Neuronal stem cell (in vitro differentiated cells): ENCODE data around the gene BAIAP3.
"Not testable (repeated sequence)": the region's sequence is repeated elsewhere in the genome, so short reads cannot be mapped to it uniquely, and the experiment has no call there.

Experiments used
- DNase-seq: peaks from one replicate; pipeline ENCODE4 v3.0.0-alpha.2; 2013; ENCODE audit warnings: low spot score
- H2AFZ ChIP-seq: one replicate; pipeline ENCODE4 v1.6.1; 2013; ENCODE audit warnings: mild to moderate bottlenecking, low read length, inconsistent platforms
- H2AK5ac ChIP-seq: 2 replicates; pipeline ENCODE4 v1.6.1; 2013; ENCODE audit warnings: low read depth, mild to moderate bottlenecking, inconsistent platforms, low read length, moderate library complexity, mixed read lengths
- H2BK120ac ChIP-seq: 2 replicates; pipeline ENCODE4 v1.6.1; 2013; ENCODE audit warnings: low read depth, mild to moderate bottlenecking, inconsistent platforms, low read length, moderate library complexity, mixed read lengths
- H2BK12ac ChIP-seq: one replicate; pipeline ENCODE4 v1.6.1; 2013; ENCODE audit warnings: low read length, inconsistent platforms
- H2BK15ac ChIP-seq: 2 replicates; pipeline ENCODE4 v1.6.1; 2013; ENCODE audit warnings: mild to moderate bottlenecking, low read length, inconsistent platforms, mixed read lengths
- H2BK5ac ChIP-seq: one replicate; pipeline ENCODE4 v1.6.1; 2013; ENCODE audit warnings: inconsistent platforms, mild to moderate bottlenecking, low read length, moderate library complexity
- H3K14ac ChIP-seq: one replicate; pipeline ENCODE4 v1.6.1; 2013; ENCODE audit warnings: low read length, inconsistent platforms
- H3K18ac ChIP-seq: 2 replicates; pipeline ENCODE4 v1.6.1; 2013; ENCODE audit warnings: low read length, inconsistent platforms
- H3K23ac ChIP-seq: 2 replicates; pipeline ENCODE4 v1.6.1; 2013; ENCODE audit warnings: low read depth, mild to moderate bottlenecking, mixed read lengths, low read length, inconsistent platforms; ENCODE audit not compliant: poor library complexity
- H3K27ac ChIP-seq: replicated peaks from 3 replicates; pipeline ENCODE4 v1.5.1; 2013; ENCODE audit warnings: low read length, inconsistent platforms
- H3K27me3 ChIP-seq, 3 experiments: 2 replicates each; pipeline ENCODE4 v1.6.1; 2013; ENCODE audit warnings: low read length in 3 of 3, mild to moderate bottlenecking in 2 of 3, inconsistent platforms in 1 of 3, low read depth in 1 of 3, mixed read lengths in 1 of 3, moderate library complexity in 1 of 3; ENCODE audit not compliant: control insufficient read depth in 3 of 3, insufficient read depth in 3 of 3
- H3K36me3 ChIP-seq, 2 donors: replicated peaks in 1 of 2; 2 replicates each; pipeline ENCODE4 v1.6.1; 2013; ENCODE audit warnings: low read length in 2 of 2; ENCODE audit not compliant: control insufficient read depth in 2 of 2, insufficient read depth in 2 of 2
- H3K4ac ChIP-seq: 2 replicates; pipeline ENCODE4 v1.6.1; 2013; ENCODE audit warnings: inconsistent platforms, mild to moderate bottlenecking, low read length, moderate library complexity
- H3K4me1 ChIP-seq, 2 donors: 1 replicate in 1 of 2; 2 replicates in 1 of 2; pipeline ENCODE4 v1.6.1; 2013; ENCODE audit warnings: low read length in 2 of 2, low read depth in 1 of 2; ENCODE audit not compliant: control insufficient read depth in 2 of 2, insufficient read depth in 1 of 2
- H3K4me2 ChIP-seq: one replicate; pipeline ENCODE4 v1.6.1; 2013; ENCODE audit warnings: mild to moderate bottlenecking, low read length, inconsistent platforms; ENCODE audit not compliant: insufficient read depth, poor library complexity, severe bottlenecking
- H3K4me3 ChIP-seq, 2 donors: 2 replicates each; pipeline ENCODE4 v1.5.1; 2013; ENCODE audit warnings: low read length in 2 of 2, mild to moderate bottlenecking in 2 of 2, inconsistent platforms in 1 of 2, moderate library complexity in 1 of 2
- H3K79me1 ChIP-seq: one replicate; pipeline ENCODE4 v1.6.1; 2013; ENCODE audit warnings: low read depth, mild to moderate bottlenecking, inconsistent platforms, low read length, moderate library complexity
- H3K9ac ChIP-seq: one replicate; pipeline ENCODE4 v1.6.1; 2013; ENCODE audit warnings: mild to moderate bottlenecking, low read depth, low read length, inconsistent platforms; ENCODE audit not compliant: poor library complexity
- H3K9me3 ChIP-seq, 2 donors: replicated peaks in 1 of 2; 2 replicates each; pipeline versions ENCODE3 to v1.6.1; 2013; ENCODE audit warnings: low read length in 2 of 2, mild to moderate bottlenecking in 2 of 2, inconsistent platforms in 1 of 2, low read depth in 1 of 2, mixed read lengths in 1 of 2, moderate library complexity in 1 of 2; ENCODE audit not compliant: control insufficient read depth in 2 of 2, insufficient read depth in 1 of 2
- H4K8ac ChIP-seq: one replicate; pipeline ENCODE4 v1.6.1; 2013; ENCODE audit warnings: low read depth, mild to moderate bottlenecking, inconsistent platforms, low read length, moderate library complexity
- H4K91ac ChIP-seq: one replicate; pipeline ENCODE4 v1.6.1; 2013; ENCODE audit warnings: low read length, low read depth, mild to moderate bottlenecking, inconsistent platforms; ENCODE audit not compliant: poor library complexity
- WGBS, 2 donors: extraction: QIAGEN DNeasy Blood & Tissue Kit; methylation state at CpG; one replicate each; pipeline ENCODE4 v1.1.7; 2013; ENCODE audit warnings: missing lambda C conversion rate in 2 of 2, mixed read lengths in 1 of 2; ENCODE audit not compliant: insufficient read length in 2 of 2, insufficient replicate concordance in 1 of 2; ENCODE audit errors: extremely low coverage in 2 of 2; 5-methylcytosine and 5-hydroxymethylcytosine counted together

The BAIAP3 gene

DNA sequence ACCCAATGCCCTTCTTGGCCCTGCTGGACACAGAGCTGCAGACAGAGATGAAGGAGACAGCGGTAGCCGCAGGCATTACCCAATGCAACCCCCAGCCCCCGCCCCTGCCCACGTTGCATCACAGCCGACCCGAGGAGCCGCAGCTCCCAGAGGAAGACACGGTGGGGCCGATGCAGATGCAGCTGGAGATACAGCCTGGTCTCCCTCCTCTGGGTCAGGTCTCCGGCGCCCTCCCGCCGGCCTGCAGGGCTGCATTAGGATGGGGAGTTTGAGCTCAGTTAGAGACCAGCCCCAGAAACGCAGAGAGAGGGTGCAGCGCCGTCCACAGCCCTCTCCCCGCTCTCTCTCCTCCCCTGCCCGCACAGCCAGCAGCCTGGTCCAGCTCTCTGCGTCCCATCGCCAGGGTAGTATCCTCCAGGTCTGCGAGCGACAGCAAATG, 43.4 kb upstream of the BAIAP3 start:
- peak overlapping the region; percentile 4 for H2BK5ac ChIP-seq
- peak overlapping the region; percentile 73 for H2BK12ac ChIP-seq
- H3K18ac ChIP-seq, result peak overlapping the region; percentile 90
- H3K9ac ChIP-seq, result peak overlapping the region; percentile 84
- H4K8ac ChIP-seq, result no peak overlapping the region
- H3K4ac ChIP-seq, result no peak overlapping the region
- no peaks in the 10 kb centered on the region for H3K79me1 ChIP-seq
- peak overlapping the region; percentile 31 for H3K4me2 ChIP-seq
- H3K23ac ChIP-seq, result no peak overlapping the region
- no peak overlapping the region for H3K27ac ChIP-seq
- no peaks in the 10 kb centered on the region for H3K9me3 ChIP-seq
- no peak overlapping the region for H4K91ac ChIP-seq
- peak overlapping the region; percentile 93 for H2BK15ac ChIP-seq
- H2AK5ac ChIP-seq, result no peak overlapping the region
- H3K4me1 ChIP-seq, result peaks cover 7 to 13% of the 10 kb centered on the region in 2 donors
- peak overlapping the region; percentile 75 for H3K14ac ChIP-seq
- no CpG with 5 or more reads among the region's 22 CpGs for WGBS, 2 donors
- DNase-seq, result no peak
- H2BK120ac ChIP-seq, result no peak overlapping the region
- H3K27me3 ChIP-seq, result peaks cover 0 to 66% (median 19%) of the 10 kb centered on the region in 3 experiments
- no peaks in the 10 kb centered on the region for H3K36me3 ChIP-seq
- peak overlapping the region; percentile 74 for H2AFZ ChIP-seq
- H3K4me3 ChIP-seq, result no peak overlapping the region

DNA sequence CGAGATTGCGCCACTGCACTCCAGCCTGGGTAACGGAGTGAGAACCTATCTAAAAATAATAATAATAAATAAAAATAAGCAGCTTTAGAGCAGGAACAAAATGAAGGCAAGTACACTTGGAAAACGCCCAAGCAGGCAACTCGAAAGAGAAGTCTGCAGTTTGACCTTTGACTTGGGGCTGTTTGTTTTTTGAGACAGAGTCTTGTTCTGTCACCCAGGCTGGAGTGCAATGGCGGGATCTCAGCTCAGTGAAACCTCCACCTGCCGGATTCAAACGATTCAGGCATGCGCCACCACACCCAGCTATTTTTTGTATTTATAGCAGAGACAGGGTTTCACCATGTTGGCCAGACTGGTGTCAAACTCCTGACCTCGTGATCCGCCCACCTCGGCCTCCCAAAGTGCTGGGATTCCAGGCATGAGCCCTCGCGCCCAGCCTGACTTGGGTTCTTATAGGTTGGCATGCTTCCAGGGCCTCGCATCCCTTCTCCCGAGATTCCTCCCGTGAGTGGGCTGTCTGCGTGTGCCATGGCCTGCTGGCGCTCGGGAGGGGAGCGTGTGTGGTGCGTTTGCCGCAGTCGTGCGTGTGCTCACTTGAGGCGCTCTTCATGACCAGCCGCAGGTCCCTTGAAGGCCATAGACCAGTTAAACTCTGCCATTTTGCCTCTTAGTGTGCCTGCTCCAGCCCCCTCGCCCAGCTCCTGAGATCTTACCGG, 42.4 kb upstream of the BAIAP3 start:
- no peak overlapping the region for H2BK5ac ChIP-seq
- H3K4me1 ChIP-seq, result peaks cover 7 to 13% of the 10 kb centered on the region in 2 donors
- no peak overlapping the region for H2BK120ac ChIP-seq
- peak overlapping the region; percentile 75 for H2BK15ac ChIP-seq
- H2AK5ac ChIP-seq, result no peak overlapping the region
- H3K9ac ChIP-seq, result no peak overlapping the region
- H3K27ac ChIP-seq, result no peak overlapping the region
- no CpG with 5 or more reads among the region's 29 CpGs for WGBS, 2 donors
- no peak overlapping the region for H2BK12ac ChIP-seq
- H4K8ac ChIP-seq, result no peak overlapping the region
- H3K14ac ChIP-seq, result no peak overlapping the region
- no peak overlapping the region for H3K4me2 ChIP-seq
- no peak overlapping the region for H3K4ac ChIP-seq
- H3K18ac ChIP-seq, result no peak overlapping the region
- DNase-seq, result no peak
- H3K23ac ChIP-seq, result no peak overlapping the region
- no peak overlapping the region for H2AFZ ChIP-seq
- H4K91ac ChIP-seq, result no peak overlapping the region
- H3K27me3 ChIP-seq, result peaks cover 0 to 58% (median 19%) of the 10 kb centered on the region in 3 experiments
- H3K9me3 ChIP-seq, result no peaks in the 10 kb centered on the region
- H3K79me1 ChIP-seq, result no peaks in the 10 kb centered on the region
- no peak overlapping the region for H3K4me3 ChIP-seq
- no peaks in the 10 kb centered on the region for H3K36me3 ChIP-seq

DNA sequence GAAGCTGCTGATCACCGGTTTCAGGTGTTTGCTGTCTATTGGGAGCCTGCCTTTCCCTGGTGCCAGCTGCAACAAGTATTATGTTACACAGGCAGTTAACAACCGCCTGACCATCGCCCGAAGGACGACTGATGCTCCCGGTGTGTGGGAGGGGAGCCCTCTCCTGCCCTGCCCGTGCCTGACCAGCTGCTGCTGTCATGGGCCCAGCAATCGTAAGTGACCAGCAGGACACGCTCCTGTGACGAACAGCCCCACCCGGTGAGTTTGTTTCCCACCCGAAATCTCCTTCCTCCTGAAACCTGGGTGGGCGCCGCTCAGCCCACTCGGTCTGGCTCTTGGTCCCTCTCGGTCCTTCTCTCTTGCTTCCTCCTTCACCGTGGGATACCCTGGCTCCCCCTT, 41.9 kb upstream of the BAIAP3 start:
- H3K27ac ChIP-seq, result no peak overlapping the region
- no peak overlapping the region for H4K8ac ChIP-seq
- H3K18ac ChIP-seq, result peak overlapping the region; percentile 31
- no peaks in the 10 kb centered on the region for H3K36me3 ChIP-seq
- no peak overlapping the region for H4K91ac ChIP-seq
- no peak overlapping the region for H2AK5ac ChIP-seq
- H2BK120ac ChIP-seq, result no peak overlapping the region
- H3K14ac ChIP-seq, result no peak overlapping the region
- peak overlapping the region; percentile 24 for H3K9ac ChIP-seq
- no peak overlapping the region for H3K4ac ChIP-seq
- H2AFZ ChIP-seq, result no peak overlapping the region
- no peaks in the 10 kb centered on the region for H3K79me1 ChIP-seq
- no peak overlapping the region for H2BK15ac ChIP-seq
- no peaks in the 10 kb centered on the region for H3K9me3 ChIP-seq
- no peak overlapping the region for H3K23ac ChIP-seq
- no peak for DNase-seq
- H3K4me2 ChIP-seq, result no peak overlapping the region
- no CpG with 5 or more reads among the region's 17 CpGs for WGBS, 2 donors
- H3K4me1 ChIP-seq, result peaks cover 7 to 13% of the 10 kb centered on the region in 2 donors
- no peak overlapping the region for H2BK12ac ChIP-seq
- H3K4me3 ChIP-seq, result no peak overlapping the region
- H2BK5ac ChIP-seq, result no peak overlapping the region
- H3K27me3 ChIP-seq, result peaks cover 0 to 52% (median 19%) of the 10 kb centered on the region in 3 experiments

DNA sequence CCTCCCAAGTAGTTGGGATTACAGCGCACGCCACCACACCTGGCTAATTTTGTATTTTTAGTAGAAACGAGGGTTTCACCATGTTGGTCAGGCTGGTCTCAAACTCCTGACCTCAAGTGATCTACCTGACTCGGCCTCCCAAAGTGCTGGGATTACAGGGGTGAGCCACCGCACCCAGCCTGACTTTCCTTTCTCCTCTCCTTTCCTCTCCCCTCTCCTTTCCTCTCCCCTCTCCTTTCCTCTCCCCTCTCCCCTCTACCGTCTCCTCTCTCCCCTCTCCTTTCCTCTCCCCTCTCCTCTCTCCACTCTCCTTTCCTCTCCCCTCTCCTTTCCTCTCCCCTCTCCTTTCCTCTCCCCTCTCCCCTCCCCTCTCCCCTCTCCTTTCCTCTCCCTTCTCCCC, 41.2 kb upstream of the BAIAP3 start:
- not testable (repeated sequence) for H3K79me1 ChIP-seq, H3K4ac ChIP-seq, H3K27ac ChIP-seq, H3K9ac ChIP-seq, H3K18ac ChIP-seq, H3K36me3 ChIP-seq, H3K23ac ChIP-seq, H4K8ac ChIP-seq, H2AFZ ChIP-seq, H2BK12ac ChIP-seq, H3K14ac ChIP-seq, H2BK5ac ChIP-seq, H2BK15ac ChIP-seq, H2AK5ac ChIP-seq, DNase-seq, H4K91ac ChIP-seq, H3K4me2 ChIP-seq, H3K9me3 ChIP-seq, H3K4me3 ChIP-seq, H2BK120ac ChIP-seq
- peaks cover 0 to 54% (median 19%) of the 10 kb centered on the region in 3 experiments for H3K27me3 ChIP-seq
- WGBS, 2 donors, result no CpG with 5 or more reads among the region's 6 CpGs
- H3K4me1 ChIP-seq, result peaks cover 7 to 13% of the 10 kb centered on the region in 2 donors
